COR-L47 (cell line): Measurements from ENCODE around the gene NR4A1.

Source experiments
- DNase-seq: peaks from one replicate; lab custom pipeline; 2025; lab: John Stamatoyannopoulos, UW

The NR4A1 gene

DNA sequence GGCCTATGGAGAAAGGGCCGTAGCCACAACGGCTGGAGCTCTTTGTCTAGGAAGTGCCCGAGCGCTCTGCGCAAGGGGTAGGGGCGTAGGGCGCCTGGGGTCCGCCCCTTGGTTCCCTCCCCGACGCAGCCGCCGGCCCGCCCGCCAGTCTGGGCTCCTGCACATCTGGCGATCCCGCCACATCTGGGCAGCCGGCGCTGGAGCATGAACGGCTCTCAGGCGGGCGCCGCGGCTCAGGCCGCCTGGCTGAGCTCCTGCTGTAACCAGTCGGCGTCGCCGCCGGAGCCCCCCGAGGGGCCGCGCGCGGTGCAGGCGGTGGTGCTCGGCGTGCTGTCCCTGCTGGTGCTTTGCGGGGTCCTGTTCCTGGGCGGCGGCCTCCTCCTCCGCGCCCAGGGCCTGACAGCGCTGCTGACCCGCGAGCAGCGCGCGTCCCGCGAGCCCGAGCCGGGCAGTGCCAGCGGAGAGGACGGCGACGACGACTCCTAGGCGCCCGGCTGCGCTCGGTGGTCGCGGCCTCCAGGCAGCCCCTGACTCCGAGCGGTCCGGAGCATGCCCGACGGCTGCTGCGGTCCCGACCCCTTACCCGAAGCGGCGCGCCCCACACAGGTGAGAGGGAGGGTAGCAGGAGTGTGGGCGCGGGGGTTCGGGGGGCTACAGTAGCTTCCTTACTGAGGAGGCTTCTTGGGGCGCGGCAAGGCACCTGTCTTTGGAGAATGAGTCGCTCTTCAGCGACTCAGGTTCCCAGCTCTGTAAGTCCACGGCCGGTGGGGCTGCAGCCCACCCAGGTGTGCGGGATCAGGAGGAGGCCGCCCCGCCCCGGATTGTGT lies 28.5 kb downstream of the NR4A1 start, which contains the start of gene SMIM41:
Gene SMIM41 (plus strand): TSS at position 129 of the 827 bp plus-strand sequence. CDS start 76 bp downstream, at position 205.
- DNase-seq, result no peak

DNA sequence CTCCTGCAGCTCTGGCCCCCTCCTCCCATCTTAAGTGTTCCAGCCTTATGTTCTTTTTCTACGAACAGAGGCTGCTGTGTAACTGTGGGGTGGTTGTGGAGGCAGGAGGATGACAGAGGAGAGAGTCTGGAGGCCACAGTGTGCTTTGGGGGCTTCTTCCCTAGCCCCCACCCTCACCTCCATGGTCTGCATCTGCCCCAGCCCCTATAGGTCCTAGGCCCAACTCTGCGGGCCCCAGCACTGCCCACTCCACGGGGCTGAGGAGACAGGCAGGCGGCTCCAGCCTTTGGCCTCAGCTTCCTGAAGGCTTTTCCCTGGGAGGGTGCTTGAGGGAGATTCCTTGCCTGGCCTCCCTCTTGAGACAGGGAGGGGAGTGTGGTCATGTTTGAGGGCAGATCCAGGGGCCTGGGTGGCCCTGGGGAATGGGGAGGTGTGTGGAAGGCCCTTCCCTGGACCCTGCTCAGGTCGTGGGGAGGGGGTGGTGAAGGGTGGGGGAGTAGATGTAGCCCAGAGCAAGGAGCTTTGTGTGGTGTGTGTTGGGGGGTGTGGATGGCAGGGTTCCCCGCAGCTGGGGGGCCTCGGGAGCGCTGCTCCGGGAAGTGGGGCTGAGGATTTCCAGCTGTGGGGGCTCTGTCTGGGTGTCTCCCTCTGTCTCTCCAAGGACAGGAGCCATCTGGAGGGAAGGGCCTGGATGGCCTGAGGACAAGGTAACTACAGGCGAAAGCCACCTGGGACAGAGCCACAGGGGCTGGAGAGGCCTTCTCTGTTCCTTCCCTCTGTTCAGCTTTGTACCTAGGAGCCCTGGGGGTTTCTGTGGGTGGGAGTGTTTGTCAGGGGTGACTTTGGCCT lies 29.4 kb downstream of the NR4A1 start:
- no peak for DNase-seq

DNA sequence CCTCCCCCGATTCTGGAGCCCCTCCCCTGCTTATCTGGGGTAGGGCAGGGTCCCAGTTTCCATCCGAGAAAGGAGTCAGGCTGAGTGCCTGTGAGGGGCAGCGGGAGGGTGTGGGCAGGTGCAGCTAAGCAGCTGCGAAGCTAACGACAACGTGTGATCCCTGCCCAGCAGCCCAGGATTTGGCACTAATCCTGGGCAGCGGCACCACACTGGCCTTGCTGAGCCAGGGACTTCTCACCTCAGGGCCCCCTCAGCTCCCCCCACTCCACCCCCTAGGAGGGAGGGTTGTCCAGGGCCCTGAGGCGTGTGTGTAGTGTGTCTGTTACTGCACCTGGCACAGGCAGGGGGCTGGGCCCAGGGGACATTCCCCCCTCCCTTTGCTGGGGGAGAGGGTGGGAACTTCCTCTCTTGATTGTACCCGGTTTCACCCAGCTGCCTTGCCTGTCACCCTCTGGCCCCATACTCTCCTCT lies 30.1 kb downstream of the NR4A1 start:
- DNase-seq, result peak; percentile 75

DNA sequence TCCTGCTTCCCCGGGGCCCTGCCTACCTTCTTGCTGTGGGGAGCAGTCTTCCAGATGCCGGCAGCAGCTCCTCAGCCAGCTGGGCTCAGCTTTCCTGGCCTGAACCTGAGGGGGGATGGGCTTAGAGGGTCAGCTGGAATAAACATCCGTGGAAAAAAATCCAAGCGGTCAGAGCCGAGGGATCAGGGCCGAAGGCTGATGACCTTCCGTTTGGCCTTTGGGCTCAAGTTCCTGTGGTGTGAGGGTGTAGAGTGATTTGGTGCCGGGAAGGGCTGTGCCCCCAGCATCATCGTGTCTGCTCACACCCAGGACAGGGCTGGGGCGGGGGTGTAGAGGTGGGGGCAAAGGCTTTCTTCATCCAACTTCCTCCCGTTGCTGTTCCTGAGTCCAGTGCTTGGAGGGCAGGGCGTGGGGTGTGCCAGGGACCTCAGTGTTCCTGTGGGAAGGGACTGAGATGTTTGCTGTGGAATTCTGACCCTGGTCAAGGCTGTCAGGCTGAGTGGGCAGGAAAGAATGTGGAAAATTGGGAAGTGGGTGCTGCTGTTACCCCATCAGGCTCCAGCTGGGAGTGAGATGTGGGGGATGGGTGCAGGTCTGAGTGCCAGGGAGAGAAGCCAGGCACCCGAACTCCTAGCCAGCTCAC lies 30.9 kb downstream of the NR4A1 start:
- no peak for DNase-seq

DNA sequence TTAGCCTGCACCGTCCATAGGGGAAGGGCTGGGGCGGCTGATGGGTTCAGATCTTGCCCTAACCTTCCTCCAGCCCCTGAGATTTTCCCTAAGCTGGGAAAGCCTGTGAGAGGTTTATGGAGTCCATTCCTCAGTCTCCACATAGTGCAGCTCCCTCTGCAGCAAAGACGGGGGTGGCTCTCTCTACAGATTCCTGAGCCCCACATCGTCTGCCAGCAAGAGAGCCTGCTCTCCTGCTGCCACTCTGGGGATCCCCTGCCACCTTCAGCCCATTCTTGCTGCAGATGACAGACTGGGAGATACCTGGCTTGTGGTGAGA lies 31.4 kb downstream of the NR4A1 start:
- no peak for DNase-seq

DNA sequence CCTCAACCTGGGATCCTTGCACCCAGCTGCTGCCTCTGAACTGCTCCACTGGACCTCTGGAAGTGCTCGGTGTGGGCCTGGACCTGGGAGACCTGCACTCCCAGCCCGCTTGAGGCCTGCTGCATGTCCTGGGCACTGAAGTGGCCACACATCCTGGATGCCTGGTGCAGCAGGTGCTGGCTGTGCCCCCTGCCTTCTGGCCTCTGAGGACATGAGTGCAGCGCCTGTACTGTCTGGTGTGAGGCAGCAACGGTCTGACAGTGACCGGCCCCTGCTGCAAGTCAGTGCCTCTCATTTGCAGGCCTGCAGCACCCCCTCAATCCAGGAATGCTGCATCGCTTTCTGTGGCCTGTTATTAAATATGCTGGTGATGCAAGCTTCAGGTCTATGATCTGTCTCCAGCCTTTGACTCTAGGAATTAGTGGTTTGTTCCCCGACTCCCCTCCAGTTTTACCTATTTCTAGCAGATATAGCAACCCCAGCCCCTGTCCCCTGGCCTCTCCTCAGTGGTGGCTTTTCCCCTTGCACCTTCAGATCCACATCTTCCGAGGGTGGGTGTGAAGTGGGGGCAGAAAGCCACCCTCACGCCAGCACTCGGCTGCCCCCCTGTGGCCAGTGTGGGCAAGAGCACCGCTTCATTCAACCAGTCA lies 31.9 kb downstream of the NR4A1 start:
- DNase-seq, result peak; percentile 48

DNA sequence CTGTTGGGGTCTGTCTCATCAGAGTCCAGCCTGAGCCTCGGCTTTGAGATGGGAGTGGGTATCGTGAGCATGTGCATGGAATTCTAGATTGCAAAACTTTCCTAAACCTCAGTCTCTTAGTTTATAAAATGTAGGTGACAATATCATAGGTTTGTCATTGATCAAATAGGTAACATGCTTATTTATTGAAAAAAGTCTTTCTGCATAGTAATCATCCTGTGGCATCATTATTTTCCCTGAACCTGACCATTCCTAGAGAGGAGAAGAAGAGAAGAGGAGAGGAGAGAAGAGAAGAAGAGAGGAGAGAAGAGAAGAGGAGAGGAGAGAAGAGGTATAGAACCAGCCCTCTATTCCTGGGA lies 32.4 kb downstream of the NR4A1 start:
- DNase-seq, result no peak

DNA sequence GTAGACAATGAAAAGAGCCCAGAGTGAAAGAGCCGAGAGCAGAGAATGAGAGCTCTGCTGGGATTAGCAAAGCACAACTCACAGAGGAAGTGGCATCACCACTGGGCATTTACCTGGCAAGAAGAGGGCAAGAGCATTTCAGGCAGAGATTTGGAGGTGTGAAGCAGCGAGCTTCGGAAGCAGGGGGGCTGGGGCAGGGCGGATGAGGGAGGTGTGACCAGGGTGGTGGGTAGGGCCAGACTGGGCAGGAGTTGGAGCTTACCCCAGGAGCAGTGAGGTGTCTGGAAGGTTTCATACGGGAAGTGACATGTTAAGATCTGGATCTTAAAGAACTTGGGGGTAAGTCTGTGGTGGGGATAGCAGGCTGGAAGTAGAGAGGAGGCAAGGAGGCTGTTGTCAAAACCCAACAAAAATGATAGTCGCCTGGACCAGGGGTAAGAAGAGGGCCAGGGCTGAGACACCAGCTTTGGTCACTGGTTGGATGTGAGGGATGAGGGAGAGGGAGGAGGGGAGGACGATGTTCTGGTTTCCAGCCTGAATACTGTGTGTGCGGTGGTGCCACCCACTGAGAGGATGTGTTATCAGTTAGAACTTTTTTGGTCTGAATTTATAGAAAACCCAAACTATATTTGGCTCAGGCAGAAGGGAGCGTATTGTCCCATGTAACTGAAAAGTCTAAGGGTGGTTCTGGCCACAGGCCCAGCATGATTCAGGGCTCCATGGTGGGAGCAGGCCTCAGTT lies 33.4 kb downstream of the NR4A1 start:
- no peak for DNase-seq

DNA sequence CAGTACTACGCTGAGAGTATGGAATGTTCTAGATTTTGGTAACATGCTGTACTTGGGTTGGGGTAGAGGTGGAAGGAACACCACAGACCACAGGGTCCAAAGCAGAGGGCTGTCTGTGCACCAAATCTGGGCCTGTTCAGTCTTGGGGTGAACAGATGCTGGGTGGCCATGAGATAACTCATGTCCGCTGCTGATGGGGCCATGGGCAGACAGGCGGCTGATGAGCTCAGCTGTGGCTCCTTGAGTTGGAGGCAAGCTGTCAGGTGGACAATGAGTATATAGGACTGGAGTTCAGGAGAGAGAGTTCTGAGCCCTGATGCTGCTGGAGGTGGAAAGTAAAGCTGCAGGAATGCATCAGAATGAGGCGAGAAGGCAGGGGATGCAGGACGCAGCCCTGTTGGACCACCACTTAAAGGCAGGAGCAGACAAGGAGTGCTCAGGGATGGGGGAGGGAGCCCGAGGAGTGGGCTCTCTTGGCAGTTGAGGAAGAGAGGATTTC lies 34.5 kb downstream of the NR4A1 start:
- DNase-seq, result no peak

DNA sequence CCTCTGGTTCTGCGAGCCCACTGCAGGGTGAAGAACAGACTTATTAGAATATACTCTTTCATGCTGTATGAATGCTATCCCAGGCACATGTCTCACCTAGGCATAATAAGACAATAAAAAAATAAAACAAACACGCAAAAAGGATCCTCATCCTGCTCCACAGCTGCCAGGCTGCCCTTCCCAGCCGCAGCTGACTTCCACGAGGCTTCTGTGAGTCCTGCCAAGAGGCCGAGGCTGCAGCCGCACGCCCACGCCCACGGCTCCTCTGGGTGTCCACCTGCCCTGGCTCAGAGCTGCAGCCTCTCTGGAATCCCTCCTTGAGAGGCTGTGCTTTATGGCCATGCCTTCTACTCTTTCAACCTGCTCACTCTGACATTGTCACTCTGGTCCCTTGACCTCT lies 35.1 kb downstream of the NR4A1 start:
- DNase-seq, result no peak

DNA sequence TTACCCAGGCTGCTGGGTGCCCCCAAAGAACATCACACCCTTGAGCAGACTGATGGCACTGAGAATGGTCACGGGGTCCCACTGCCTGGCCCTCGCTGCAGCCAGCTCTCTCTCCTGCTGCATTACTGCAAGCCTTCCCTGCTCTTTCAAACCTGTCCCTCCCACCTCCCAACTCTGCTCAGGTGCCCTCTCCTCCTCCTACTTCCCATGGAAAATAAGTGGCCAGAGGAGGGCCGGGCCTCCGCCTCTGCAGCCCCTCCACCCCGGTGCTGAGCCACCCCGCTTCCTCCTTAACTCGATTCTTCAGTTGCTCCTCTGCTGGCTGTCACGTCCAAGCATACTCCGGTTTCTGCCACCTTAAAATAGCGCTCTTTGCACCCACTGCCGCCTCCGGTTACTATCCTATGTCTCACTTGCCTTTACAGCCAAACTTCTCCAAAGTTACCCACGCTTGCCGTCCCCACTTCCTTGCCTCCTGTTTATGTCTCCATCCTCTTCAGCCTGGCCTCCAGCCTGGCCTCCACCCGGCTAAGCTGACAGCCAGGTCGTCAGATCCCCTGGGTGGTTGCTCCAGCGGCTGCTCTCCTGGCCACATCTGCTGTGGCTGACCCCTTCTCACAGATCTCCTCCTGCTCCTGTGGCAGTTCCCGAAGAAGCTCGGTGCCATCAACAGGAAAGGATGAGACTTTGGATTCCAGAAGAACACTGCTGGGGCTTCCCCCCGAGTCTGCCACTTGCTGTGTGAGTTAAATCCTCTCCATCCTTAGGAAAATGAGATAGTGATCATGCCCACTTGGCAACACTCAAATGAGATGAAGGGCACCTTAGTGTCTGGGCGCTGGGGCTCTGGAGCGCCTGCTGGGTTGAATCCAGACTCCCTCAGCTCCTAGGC lies 35.9 kb downstream of the NR4A1 start:
- no peak for DNase-seq

DNA sequence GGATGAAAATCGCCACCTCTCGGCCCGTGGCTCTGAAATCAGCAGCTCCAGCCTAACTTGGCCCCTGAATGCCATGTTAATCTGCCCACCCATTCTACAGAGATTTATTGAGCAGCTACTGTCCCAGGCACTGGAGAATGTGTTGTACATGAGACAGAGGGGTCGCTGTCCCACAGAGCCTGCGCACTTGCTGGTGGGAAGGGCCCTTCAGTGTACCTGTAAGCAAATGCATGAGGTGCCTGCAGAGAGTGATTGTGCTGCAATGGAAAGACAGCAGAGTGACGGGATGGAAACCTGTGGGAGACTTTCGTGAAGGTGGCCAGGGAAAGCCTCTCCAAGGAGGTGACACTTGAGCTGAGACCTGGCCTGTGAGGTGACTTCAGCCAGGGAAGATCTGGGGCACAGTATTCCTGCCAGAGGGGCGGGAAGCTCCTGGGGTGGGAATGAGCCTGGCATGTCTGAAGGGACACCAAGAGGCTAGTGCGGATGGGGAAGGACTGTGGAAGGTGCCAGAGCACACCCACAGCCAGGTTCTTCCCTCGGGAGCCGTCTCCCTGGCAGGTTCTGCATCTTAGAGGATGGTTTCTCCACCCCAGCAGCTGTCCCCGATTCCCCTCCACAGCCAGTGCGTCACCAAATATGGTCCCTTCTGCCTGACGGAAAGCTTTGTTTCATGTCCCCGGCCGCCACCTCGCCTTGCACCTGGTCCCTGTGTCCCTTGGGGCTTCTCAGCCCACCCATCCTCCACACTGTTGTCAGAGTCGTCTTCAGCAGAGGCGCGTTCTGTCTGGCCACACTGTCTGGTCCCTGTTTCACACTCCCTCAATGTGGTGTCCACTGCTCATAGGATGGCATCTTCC lies 36.9 kb downstream of the NR4A1 start:
- no peak for DNase-seq

DNA sequence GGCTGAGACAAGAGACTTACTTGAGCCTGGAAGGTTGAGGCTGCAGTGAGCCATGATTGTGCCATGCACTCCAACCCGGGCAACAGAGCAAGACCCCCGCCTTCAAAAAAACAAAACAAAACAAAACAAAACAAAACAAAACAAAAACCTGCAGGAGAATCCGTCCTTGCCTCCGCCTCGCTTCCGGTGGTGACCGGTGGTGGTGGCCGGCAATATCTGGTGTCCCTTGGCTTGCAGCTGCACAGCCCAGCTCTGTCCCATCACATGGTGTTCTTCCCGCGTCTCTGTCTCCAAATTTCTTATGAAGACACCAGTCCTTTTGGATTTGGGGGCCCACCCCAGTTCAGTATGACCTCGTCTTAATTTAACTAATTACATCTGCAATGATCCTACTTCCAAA lies 38.2 kb downstream of the NR4A1 start:
- no peak for DNase-seq

DNA sequence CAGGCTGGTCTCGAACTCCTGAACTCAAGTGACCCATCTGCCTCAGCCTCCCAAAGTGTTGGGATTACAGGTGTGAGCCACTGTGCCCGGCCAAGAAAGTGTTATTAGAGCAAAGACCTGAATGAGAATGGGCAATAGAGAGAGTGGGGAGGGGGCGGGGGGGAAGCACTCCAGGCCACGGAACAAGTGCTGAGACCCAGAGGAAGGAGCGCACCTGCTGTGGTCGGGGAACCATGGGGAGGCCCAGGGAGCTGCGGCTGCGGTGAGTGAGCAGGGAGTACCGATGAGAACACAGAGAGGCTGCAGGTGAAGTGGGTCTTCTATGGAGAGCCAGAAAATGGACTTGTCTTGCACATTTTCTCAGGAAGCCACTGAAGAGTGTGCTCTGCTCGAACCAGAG lies 39.0 kb downstream of the NR4A1 start:
- no peak for DNase-seq

DNA sequence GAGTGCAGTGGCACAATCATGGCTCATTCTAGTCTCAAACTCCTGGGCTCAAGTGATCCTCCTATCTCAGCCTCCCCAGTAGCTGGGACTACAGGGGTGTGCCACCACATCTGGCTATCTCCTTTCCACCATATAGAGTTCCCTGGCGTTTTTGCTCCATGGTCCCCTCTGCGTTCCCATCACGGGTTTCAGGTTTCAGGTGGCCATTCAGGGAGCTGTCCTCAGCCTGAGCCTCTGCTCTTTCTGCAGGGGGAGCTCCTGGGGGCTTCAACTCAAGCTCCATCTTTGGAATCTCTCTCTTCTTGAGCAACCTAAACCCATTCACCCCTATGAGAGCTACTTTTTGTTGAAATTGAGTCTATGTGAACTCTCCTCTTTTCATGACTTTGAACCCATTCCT lies 39.8 kb downstream of the NR4A1 start:
- DNase-seq, result no peak

DNA sequence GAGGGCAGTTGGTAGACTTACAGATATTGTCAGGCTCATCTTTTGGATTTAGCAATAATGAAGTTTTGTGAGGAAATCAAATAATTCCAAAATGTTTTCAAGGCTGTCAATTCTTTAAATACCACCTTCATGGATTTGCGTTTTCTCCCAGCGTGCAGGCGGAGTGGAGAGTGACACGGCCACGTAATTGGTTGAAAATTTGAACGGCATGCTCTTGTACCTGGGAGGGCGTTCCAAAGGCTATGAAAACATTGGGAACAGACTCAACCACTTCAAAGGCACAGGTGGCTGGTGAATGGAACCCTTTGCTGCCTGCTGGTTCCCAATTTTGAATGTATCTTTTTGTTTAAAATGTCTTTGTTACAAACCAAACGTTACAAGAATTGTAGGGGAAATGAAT lies 40.6 kb downstream of the NR4A1 start:
- DNase-seq, result no peak

DNA sequence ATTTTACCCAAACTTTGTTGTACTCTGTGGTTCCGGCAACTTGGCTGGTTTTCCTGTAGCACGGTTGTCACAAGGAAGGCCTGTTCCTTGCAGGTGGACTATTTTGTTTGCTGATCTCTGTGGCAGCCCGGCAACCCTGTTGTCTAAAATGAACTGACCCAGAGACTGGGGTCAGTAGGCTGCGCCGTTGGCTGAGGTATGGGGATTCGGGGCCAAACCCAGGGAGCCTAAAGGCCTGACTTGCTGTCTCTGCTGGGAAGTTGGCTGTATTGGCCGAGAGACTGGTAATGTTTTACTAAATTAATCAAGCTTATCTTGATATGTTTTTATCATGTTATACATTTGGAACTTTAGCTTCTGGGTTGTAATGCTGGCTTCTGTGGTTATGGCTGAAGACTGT lies 42.1 kb downstream of the NR4A1 start:
- DNase-seq, result no peak

DNA sequence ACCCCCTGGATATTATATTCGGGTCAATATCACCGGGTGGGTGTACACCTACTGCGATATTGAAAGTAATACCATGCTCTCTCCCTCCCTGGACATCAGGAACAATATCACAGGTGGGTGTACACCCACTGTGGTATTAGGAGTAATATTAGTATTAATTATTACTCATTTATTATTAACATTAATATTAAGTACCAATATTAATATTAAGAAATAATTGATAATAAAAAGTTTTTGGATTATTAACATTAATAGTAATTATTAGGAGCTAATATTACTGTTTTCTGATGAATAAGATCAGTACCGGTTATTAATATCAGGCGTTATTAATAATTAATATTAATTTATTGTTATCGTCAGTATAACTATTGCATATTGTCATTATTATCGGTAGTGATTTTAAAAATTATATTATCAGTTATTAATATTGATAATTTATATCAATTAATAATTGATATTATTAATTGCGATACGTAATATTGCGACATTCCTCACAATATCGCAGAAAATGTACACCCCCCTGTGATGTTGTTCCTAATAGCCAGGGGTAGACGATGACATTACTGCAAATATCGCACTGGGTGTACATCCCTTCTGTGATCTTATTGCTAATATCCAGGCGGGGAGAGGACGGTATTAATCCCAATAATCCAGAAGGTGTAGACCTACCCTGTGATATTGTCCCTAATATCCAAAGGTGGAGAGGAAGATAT lies 45.2 kb downstream of the NR4A1 start:
- DNase-seq, result no peak
